Measurements from ENCODE around the gene SCNM1.

The SCNM1 gene, protein sequence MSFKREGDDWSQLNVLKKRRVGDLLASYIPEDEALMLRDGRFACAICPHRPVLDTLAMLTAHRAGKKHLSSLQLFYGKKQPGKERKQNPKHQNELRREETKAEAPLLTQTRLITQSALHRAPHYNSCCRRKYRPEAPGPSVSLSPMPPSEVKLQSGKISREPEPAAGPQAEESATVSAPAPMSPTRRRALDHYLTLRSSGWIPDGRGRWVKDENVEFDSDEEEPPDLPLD

GRCh38 chr1:151165738-151166504, at the start of gene SCNM1, which contains the start of gene LYSMD1:
Gene SCNM1, plus strand, starts transcription at chr1:151166144. Its CDS starts 9 bp downstream, at chr1:151166153.
Gene LYSMD1, minus strand, starts transcription at chr1:151165902. Its CDS starts 644 bp downstream, at chr1:151165258.
- no peak for TF ChIP-seq CTCF (IDR thresholded peaks at IDR 0.05; ENCODE audit: low read depth, low read length)

DNA sequence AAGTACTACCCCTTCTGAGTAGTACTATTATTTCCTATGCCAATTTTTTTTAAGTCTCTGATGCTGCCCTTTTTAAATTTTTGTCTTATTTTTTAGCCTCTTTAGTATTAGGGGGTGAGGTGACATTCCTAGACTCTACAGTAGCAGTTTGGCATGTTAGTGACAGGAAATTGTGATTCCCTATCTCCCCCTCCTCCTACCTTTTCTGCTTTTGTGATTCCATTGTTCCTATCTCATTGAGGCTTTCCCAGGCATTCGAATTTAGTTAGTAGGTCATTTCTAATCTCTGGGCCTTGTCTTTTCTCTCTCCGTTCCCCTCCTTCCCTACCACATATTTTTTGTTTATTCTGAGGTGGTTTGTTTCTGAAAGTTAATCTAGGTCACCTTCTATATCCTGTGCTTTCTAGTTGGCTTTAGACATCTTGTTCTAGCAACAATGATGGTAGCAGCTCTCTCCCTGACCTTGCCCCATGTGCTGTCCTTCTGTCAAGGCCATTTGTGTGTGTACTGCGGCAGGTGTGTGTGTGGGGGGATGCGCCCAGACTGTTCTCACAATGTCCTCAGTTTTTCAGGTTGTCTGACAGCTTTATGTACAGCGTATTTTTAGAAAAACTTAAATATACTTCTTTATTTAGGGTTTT, 41.1 kb upstream of the SCNM1 start:
- TF ChIP-seq CTCF (IDR thresholded peaks at IDR 0.05; ENCODE audit: low read depth, low read length), result no peak
- DNase-seq (ENCODE audit: extremely low read depth, low read depth), result no peak

More at GRCh38 chr1:151165738-151166504, at the start of gene SCNM1, which contains the start of gene LYSMD1:
- peak; percentile 96 for DNase-seq (ENCODE audit: extremely low read depth, low read depth)

DNA sequence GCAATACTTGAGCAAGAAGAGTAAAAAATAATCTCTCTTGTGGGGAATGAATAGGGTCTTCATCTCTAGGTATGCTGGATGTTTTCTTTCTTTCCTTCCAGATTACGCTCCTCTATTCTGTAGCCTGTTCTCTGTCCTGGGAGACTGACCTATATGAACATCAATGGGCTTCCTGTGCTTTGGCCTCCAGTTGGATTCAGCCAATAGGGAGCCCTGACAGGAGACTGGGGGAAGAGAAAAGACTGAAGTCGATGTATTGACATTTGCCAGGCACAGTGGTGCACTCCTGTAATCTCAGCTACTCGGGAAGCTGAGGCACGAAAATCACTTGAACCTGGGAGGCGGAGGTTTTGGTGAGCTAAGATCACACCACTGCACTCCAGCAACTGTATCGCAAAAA, 37.1 kb upstream of the SCNM1 start:
- no peak for DNase-seq (ENCODE audit: extremely low read depth, low read depth)
- TF ChIP-seq CTCF (IDR thresholded peaks at IDR 0.05; ENCODE audit: low read depth, low read length), result no peak

DNA sequence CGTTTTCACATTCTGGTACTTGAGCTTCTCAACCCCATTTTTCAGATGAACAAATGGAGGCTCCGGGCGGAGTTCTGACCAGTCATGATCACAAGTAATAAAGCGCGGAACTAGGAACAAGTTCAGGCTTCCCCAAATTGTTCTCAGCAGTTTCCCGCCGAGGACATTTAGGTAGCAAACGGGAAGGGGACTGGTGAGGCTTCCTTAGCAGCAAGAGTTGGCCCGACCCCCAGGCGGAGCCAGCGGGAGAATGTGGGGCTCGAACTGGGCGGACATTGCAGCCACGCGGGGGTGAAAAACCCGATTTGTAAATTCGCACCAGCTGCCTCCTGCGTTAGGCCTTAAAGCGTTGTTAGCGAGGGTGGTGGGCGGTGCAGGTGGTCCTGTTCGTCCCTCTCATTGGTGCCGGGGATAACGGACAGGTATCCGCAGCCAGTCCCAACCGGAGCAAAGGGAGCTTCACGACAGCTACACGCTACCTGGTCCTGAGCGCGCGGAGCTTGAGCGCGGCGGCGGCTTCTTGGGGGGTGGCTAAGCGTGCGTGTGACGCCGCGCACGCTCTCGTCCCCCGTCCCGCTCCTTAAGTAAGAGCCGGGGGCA, 34.9 kb upstream of the SCNM1 start:
- peak; percentile 27 for DNase-seq (ENCODE audit: extremely low read depth, low read depth)
- no peak for TF ChIP-seq CTCF (IDR thresholded peaks at IDR 0.05; ENCODE audit: low read depth, low read length)

DNA sequence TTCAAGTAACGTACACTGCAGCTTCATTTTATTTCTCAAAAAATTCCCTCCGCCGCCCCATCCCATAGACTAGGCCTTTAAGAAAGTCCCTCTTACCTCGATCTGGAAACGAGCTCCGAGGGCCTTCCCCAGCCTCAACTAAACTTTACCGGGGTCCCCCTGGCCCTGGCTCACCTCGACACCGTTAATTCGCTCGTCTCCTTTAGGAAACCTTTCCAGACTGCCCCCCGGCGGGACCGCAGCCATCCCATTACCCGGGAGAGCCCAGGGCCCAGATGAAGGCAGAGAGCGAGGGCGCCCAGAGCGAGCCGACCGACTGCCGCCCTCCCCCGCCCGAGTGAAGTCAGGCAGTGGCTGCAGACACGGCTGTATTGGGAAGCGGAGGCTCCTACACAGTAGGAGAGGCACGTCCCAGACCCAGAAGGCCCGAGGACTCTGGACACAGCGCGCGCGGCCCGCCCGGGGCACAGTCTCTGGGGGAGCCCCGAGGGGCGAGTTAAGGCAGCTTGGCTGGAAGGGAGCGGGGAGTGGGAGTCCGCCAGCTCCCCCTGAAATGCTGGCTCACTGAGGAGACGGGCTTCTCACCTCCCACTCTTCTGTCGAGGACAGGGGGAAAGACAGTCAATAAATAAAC, 34.1 kb upstream of the SCNM1 start:
- DNase-seq (ENCODE audit: extremely low read depth, low read depth), result no peak
- no peak for TF ChIP-seq CTCF (IDR thresholded peaks at IDR 0.05; ENCODE audit: low read depth, low read length)

DNA sequence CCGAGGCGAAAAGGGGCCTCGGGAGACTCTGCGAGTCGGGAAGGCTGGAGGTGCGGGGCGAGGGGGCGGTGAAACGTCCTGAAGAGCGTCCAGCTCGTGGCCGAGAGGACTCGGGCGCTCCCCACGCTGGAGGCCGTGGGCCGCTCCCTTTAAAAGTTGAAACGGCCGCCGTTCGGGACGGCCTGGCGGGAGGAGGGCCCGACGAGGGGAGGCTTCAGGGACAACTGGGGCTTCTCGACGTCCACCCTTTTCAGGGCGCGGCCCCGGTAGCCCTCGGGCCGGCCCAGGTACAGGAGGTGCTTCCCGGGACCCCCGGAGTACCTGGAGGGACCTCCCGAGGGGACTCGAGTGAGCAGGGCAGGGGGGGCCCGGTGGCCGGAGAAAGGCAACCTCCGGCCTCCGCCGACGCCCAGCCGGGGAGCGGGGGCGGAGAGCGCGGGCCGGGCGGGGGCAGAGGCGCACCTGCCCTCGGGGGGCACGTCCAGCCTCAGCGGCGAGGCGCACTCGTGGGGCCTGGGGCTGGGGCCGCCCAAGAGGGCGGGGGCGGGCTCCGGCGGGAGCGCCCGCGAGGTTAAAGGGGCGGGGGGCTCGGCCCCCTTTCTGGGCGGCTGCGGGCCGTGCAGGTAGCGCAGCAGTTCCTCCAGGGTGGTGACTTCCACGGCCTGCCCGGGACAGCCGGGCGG, 33.5 kb upstream of the SCNM1 start:
- DNase-seq (ENCODE audit: extremely low read depth, low read depth), result no peak
- TF ChIP-seq CTCF (IDR thresholded peaks at IDR 0.05; ENCODE audit: low read depth, low read length), result no peak

Data from AG09319 (cell line).